Measurements from ENCODE around the gene WNT6.

The WNT6 gene

DNA sequence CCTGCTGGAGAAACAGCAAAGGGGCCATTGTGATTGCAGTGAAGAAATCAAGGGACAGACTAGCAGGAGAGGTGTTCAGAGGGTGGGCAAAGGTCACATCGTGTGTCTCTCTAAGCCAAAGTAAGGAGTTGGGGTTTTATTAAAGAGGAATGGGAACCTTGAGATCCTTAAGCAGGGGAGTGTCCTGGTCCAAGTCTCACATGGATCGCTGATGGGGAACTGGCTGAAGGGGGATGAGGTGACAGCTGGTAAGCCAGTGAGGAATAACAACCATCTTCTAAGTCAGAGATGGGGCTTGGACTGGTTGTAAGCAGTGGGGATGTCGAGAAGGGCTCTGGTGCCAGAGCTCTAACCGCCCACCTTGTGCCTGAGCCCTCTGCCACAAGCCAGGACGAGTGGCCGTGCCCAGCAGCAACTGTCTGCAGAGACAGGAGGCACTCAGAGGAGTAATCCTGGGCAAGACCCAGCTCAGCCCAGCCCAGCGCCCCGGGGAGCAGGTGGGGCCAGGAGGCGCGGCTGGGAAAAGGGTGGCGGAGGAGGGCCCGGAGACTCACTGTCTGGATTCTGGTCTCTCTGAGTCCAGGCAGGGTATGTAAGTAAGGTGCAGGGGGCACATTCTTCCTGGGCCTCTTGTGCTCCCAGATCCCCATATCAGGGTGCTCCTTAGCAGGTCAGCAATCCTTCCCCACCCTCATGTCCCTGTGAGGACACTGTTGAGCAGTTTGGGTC, 34.7 kb downstream of the WNT6 start:
- DNase-seq: no peak

- no peak for DNase-seq
These were observed 35.2 kb downstream of the WNT6 start for GRCh38 chr2:218894880-218895157.

DNA sequence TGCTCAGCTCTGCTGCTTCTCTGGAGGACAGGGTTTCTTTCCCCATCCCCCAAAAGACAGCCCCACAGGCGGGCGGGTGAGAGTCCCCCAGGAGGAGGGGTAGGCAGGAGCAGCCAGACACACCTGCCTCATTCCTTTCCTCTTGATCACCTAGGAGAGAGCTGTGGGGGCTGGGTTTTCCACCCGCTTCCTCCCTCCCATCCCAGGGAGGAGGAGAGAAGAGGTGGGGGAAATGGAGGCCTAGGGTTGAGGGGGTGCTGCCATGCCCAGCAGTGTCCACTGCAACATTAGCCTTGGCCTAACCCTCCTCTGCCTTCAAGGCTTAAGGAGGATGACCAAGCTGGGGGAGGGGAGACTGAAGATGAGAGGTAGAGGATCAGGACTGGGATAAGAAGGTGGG, 35.7 kb downstream of the WNT6 start:
- no peak for DNase-seq

- no peak for DNase-seq
These were observed 36.3 kb downstream of the WNT6 start for GRCh38 chr2:218895759-218896500.

GRCh38 chr2:218896501-218897393, 37.1 kb downstream of the WNT6 start:
- DNase-seq: peak; percentile 85 to 90

DNA sequence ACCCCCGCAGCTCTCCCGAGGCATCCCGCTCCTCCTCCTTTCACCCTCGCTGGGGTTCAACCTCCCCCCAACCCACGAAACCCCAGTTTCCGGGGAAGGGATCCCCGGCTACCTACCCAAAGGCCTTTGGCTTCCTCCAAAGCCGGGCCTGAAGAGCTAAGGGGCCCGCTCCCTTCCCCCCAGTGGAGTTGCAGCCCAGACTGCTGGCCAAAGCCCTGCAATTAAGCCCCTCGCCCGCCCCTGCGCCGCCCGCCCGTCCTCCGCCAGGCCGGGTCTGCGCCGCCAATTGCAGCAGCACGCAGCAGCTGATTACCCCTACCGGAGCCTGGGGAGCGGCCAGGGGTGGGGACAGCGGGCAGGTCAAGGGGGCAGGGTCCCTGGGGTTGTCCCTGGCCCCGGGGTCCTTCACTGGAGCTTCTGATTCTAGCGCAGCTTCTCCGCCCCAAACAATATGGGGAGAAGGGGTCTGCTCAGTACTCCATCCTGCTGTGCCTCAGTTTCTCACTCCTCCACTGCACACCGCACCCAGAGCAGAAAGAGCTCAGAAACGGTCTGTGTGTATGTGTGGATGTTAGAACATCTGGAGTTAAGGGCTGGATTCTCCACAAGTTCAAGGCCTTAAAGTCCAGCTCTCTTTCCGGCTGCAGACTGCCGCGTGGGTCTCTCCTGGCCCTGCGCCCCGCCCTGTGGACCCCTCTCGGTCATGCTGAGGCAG, 37.9 kb downstream of the WNT6 start:
- DNase-seq: no peak

GRCh38 chr2:218898109-218898878, 38.7 kb downstream of the WNT6 start:
- peak; percentile 89 to 91 for DNase-seq

- no peak for DNase-seq
These were observed 39.5 kb downstream of the WNT6 start for GRCh38 chr2:218899147-218899546.

DNA sequence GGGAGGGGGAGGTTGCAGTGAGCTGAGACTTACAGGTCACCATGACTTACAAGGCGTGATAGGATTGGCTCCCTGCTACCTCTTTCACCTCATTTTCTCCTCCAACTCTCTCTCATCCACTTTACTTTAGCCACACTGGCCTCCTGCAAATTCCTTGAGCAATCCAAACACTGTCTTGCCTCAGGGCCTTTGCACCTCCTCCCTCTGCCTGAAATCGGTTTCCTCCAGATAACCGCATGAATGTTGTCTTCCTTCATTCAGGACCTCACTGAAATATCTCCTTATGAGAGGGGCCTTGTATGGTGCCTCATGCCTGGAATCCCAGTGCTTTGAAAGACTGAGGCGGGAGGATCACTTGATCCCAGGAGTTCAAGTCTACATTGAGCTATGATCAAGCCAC, 42.8 kb downstream of the WNT6 start:
- no peak for DNase-seq

GRCh38 chr2:218904176-218904575, 44.6 kb downstream of the WNT6 start:
- no peak for DNase-seq

- DNase-seq: peak; percentile 92 to 95
These were observed 49.4 kb downstream of the WNT6 start for GRCh38 chr2:218908721-218909619.

- no peak for DNase-seq
These were observed 51.1 kb downstream of the WNT6 start for GRCh38 chr2:218910741-218911140.

DNA sequence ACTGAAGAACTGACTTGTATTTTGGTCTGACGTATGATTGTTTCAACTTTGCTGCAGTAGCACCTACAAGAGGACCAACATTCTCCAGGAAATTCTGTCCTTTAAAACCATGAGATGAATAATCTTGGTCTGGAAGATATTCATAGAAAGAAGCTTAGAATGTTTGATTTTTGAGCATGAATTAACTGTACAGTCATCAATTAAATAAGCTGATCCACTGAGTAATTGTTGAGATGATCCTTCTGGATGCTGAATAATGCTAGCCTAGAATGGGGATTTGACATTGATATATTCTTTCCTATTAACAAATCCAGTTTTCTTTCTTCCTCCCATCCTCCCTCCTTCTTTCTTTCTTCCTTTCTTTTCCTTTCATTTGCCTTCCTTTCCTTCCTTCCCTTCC, 60.9 kb downstream of the WNT6 start:
- no peak for DNase-seq
